GM23248 (cell line): Measurements from ENCODE around the gene CARD10. TPM values are rescaled to one million over a fixed set of nuclear protein-coding genes. Genes with fewer than 3 reads are reported as not detected.

ENCODE experiments used
- DNase-seq: peaks from one replicate; pipeline ENCODE4 v3.0.0-alpha.2; 2015
- H2AFZ ChIP-seq: fragments of 200-600 bp; sonication (generic); 2 replicates; pipeline ENCODE4 v1.6.1; 2016; ENCODE audit warnings: antibody characterized with exemption
- H3F3A ChIP-seq: fragments of 200-600 bp; sonication (generic); 2 replicates; pipeline ENCODE4 v1.6.1; 2016; ENCODE audit warnings: mild to moderate bottlenecking, antibody characterized with exemption, mixed run types; ENCODE audit not compliant: insufficient read depth
- H3K27ac ChIP-seq: fragments of 200-600 bp; sonication (generic); 2 replicates; pipeline ENCODE4 v1.5.1; 2016; ENCODE audit warnings: mild to moderate bottlenecking
- H3K27me3 ChIP-seq: fragments of 200-600 bp; sonication (generic); replicated peaks from 2 replicates; pipeline ENCODE4 v1.6.1; 2016; ENCODE audit warnings: mild to moderate bottlenecking; ENCODE audit not compliant: insufficient read depth
- H3K36me3 ChIP-seq: fragments of 200-600 bp; sonication (generic); 2 replicates; pipeline ENCODE4 v1.6.1; 2016; ENCODE audit warnings: low read depth, mild to moderate bottlenecking
- H3K4me1 ChIP-seq: fragments of 200-600 bp; sonication (generic); 2 replicates; pipeline ENCODE4 v1.6.1; 2016; ENCODE audit warnings: mild to moderate bottlenecking; ENCODE audit not compliant: insufficient read depth
- H3K4me2 ChIP-seq: fragments of 200-600 bp; sonication (generic); one replicate; pipeline ENCODE4 v1.6.1; 2016; ENCODE audit warnings: mild to moderate bottlenecking; ENCODE audit not compliant: unreplicated experiment
- H3K4me3 ChIP-seq: fragments of 200-600 bp; sonication (generic); 2 replicates; pipeline ENCODE4 v1.5.1; 2016; ENCODE audit warnings: mild to moderate bottlenecking
- H3K79me2 ChIP-seq: fragments of 200-600 bp; sonication (generic); 2 replicates; pipeline ENCODE4 v1.6.1; 2016; ENCODE audit warnings: mild to moderate bottlenecking; ENCODE audit not compliant: insufficient read depth
- H3K9ac ChIP-seq: fragments of 200-600 bp; sonication (generic); 2 replicates; pipeline ENCODE4 v1.6.1; 2016; ENCODE audit warnings: mild to moderate bottlenecking
- H3K9me2 ChIP-seq: fragments of 200-600 bp; sonication (generic); 2 replicates; pipeline ENCODE4 v1.6.1; 2016; ENCODE audit warnings: mixed run types, mild to moderate bottlenecking, moderate library complexity; ENCODE audit not compliant: insufficient read depth
- H3K9me3 ChIP-seq: fragments of 200-600 bp; sonication (generic); one replicate; pipeline ENCODE4 v1.6.1; 2017; ENCODE audit warnings: low read depth
- H4K20me1 ChIP-seq: fragments of 200-600 bp; sonication (generic); 2 replicates; pipeline ENCODE4 v1.6.0; 2016; ENCODE audit not compliant: insufficient read depth
- EZH2 ChIP-seq: fragments of 200-600 bp; sonication (generic); IDR thresholded peaks from 2 replicates; pipeline ENCODE4 v1.6.1; 2018; ENCODE audit warnings: antibody characterized with exemption, mild to moderate bottlenecking; ENCODE audit not compliant: insufficient read depth, poor library complexity, severe bottlenecking
- EZH2phosphoT487 ChIP-seq: fragments of 200-600 bp; sonication (generic); IDR thresholded peaks from 2 replicates; pipeline ENCODE4 v1.6.1; 2018; ENCODE audit warnings: antibody characterized with exemption, moderate library complexity, mild to moderate bottlenecking, low read depth; ENCODE audit not compliant: insufficient read depth
- WGBS, 2 experiments: methylation state at CpG; one replicate each; pipeline ENCODE4 v1.1.6; 2015 to 2017; ENCODE audit warnings: low lambda C conversion rate in 2 of 2, low coverage in 1 of 2; ENCODE audit errors: missing lambda C conversion rate in 2 of 2; 5-methylcytosine and 5-hydroxymethylcytosine counted together
- in situ Hi-C: fragments of 300-500 bp; cut with MboI; formaldehyde crosslinking; loops from 2 replicates; pipeline ENCODE4 v1.15.0; 2020
- polyA plus RNA-seq: library from polyadenylated mRNA; unstranded; fragments of >200 nt; fragmentation: Nextera tagmentation; extraction: Ambion mirVana; gene quantifications from 2 replicates; pipeline ENCODE4 v1.2.1, GENCODE V29; 2016
- total RNA-seq: library from RNA; depleted of rRNA; stranded (reverse); fragments of >200 nt; shearing (Covaris generic); gene quantifications from 2 replicates; pipeline ENCODE4 v1.2.3, GENCODE V29; 2014

The CARD10 gene
- total and polyA plus RNA-seq, 2 experiments from 2014 or later, result 2.8 to 4.4 TPM

DNA sequence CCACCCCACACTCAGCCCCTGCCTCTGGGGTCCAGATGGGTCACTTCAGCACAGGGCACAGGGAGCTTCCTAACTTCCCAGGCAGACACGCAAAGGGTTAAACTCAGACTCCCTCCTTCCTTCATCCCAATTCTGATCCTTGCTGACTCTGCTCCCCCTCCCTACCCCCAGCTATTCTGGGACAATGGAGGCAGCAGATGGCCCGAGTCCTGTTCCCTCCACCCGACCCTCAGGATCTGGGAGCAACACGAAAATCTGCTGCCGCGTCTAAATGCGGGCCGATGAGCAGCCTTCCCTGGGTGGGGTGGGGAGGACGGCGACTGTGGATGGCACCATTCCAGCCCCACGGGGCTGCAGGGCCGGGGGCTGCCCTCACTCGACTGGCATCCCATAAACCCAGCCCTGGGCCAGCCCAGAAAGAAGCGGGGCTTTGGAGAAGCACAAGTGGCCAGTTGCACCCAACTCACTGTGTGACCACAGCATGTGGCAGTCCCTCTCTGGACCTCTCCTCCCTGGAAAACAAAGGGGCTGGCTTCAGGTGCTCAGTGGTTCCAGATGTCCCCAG, 51.7 kb downstream of the CARD10 start:
- Histone ChIP-seq H3K4me2 (no peak overlapping the region), H3K27ac (no peak overlapping the region), H2AFZ (no peak overlapping the region), H3K4me3 (no peak overlapping the region), H3F3A (peaks cover 8% of the 10 kb centered on the region; the same call in 1 of the 2 replicates), H3K9me3 (no peaks in the 10 kb centered on the region), H4K20me1 (no peaks in the 10 kb centered on the region), H3K79me2 (no peaks in the 10 kb centered on the region), H3K9me2 (no peaks in the 10 kb centered on the region), H3K27me3 (peaks cover 66% of the 10 kb centered on the region), H3K9ac (no peak overlapping the region), H3K36me3 (no peaks in the 10 kb centered on the region), H3K4me1 (no peaks in the 10 kb centered on the region)
- 11 to 18% methylated on average over 14 of the region's 14 CpGs for WGBS, 2 experiments
- DNase-seq, result no peak
- in situ Hi-C loops, result no loop called here
- TF ChIP-seq EZH2phosphoT487 (no peak), EZH2 (no peak)

DNA sequence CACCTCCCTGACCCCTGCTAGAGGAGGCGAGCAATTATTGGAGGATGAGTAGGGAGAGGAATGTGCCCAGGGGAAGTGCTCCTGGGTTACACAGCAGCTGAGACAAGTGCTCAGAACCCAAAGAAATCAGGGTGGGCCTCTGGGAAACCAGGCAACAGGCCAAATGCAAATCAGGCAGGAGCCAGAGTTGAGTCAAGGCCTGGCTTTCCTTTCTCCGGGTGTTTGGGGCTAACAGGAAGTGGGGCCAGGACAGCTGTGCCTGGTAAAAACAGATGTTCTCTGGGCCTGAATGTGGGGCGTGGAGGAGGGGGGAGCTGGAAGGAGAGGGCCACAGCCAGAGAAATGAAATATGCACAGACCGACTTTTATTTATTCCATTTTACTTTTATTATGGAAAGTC, 55.0 kb downstream of the CARD10 start:
- H3K36me3 ChIP-seq, result no peaks in the 10 kb centered on the region
- H3K4me3 ChIP-seq, result no peak overlapping the region
- H3K9me2 ChIP-seq, result no peaks in the 10 kb centered on the region
- H3K9ac ChIP-seq, result no peak overlapping the region
- no peak overlapping the region for H3K27ac ChIP-seq
- in situ Hi-C loops, result no loop called here
- no peak for TF ChIP-seq EZH2
- TF ChIP-seq EZH2phosphoT487, result no peak
- H2AFZ ChIP-seq, result no peak overlapping the region
- no peaks in the 10 kb centered on the region for H3K4me1 ChIP-seq
- no peak overlapping the region for H3K4me2 ChIP-seq
- 28 to 30% methylated on average over 4 of the region's 4 CpGs for WGBS, 2 experiments
- H3K9me3 ChIP-seq, result no peaks in the 10 kb centered on the region
- DNase-seq, result no peak
- peaks cover 54% of the 10 kb centered on the region for H3K27me3 ChIP-seq
- no peaks in the 10 kb centered on the region for H3K79me2 ChIP-seq
- H3F3A ChIP-seq, result no peaks in the 10 kb centered on the region
- H4K20me1 ChIP-seq, result no peaks in the 10 kb centered on the region

DNA sequence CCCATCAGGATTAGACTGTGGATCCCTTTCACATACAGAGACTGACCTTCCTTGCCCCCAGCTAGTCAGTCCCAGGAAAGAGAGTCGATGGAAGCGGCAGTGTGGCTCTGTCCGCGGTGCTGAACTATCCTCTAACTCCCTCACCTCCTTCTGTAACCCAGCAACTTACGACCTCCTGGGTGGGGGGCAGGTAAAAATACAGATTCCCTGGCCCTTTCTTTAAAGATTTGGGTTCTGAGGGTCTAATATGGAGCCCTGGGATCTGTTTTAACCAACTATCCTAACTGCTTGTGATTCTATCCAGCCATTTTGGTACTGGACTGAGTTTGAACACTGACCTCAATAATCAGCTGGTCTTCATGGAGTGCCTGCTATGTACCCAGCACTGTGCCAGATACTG, 56.2 kb downstream of the CARD10 start:
- in situ Hi-C loops, result no loop called here
- Histone ChIP-seq H3F3A (no peaks in the 10 kb centered on the region), H2AFZ (no peak overlapping the region), H3K4me3 (no peak overlapping the region), H3K9ac (no peak overlapping the region), H3K9me3 (no peaks in the 10 kb centered on the region), H4K20me1 (no peaks in the 10 kb centered on the region), H3K79me2 (no peaks in the 10 kb centered on the region), H3K36me3 (no peaks in the 10 kb centered on the region), H3K27me3 (peaks cover 49% of the 10 kb centered on the region), H3K9me2 (no peaks in the 10 kb centered on the region), H3K27ac (no peak overlapping the region), H3K4me1 (no peaks in the 10 kb centered on the region), H3K4me2 (no peak overlapping the region)
- DNase-seq, result peak; percentile 64
- WGBS, 2 experiments, result 5 to 7% methylated on average over 5 of the region's 5 CpGs
- TF ChIP-seq EZH2phosphoT487 (no peak), EZH2 (no peak)

DNA sequence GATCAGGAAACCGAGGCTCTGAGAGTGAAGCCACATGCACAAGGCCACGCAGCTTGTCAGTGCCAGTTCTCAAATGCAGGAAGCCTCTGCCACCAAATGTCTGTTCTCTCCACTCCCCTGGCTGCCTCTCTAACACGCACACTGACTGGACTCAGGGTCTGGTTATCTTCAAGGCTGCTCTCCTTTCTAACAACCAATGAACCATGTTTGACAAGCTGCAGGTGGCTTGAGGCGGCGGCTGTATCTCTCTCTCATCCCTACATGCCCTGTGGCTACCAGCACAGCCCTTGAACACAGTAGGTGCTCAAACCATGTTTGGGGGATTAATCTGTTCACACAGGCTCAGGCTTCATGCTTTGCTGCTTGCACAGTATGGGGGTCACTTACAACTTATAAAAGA, 56.8 kb downstream of the CARD10 start:
- in situ Hi-C loops, result no loop called here
- H3F3A ChIP-seq, result no peaks in the 10 kb centered on the region
- WGBS, 2 experiments, result 15 to 24% methylated on average over 5 of the region's 5 CpGs

DNA sequence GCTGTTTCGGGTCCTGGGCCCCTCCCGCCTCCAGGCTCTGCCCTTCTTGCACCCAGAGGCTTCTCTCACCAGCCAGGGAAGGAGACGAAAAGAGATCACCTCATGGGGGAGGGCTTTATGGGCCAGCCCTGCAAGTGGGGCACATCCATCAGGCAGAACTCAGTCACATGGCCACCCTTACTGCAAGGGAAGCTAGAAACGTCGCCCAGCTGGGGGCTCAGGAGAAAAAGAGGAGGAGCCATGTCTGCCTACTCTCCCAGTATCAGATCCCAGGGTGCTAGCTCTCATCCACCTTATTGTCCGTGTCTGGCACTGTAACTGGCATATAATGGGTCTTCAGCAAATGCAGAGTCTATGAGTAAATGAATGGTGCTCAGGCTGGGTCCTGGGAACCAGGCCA, 57.3 kb downstream of the CARD10 start:
- TF ChIP-seq EZH2 (no peak), EZH2phosphoT487 (no peak)
- whole genome bisulfite sequencing, 2 experiments, result 31 to 32% methylated on average over 6 of the region's 6 CpGs

More for the DNA sequence above, 56.8 kb downstream of the CARD10 start:
- no peak overlapping the region for H2AFZ ChIP-seq
- DNase-seq, result no peak
- no peaks in the 10 kb centered on the region for H3K9me2 ChIP-seq
- no peaks in the 10 kb centered on the region for H3K4me1 ChIP-seq
- no peak overlapping the region for H3K9ac ChIP-seq
- no peak overlapping the region for H3K4me2 ChIP-seq
- H3K79me2 ChIP-seq, result no peaks in the 10 kb centered on the region
- peaks cover 43% of the 10 kb centered on the region for H3K27me3 ChIP-seq
- H3K27ac ChIP-seq, result no peak overlapping the region
- H3K9me3 ChIP-seq, result no peaks in the 10 kb centered on the region
- no peaks in the 10 kb centered on the region for H4K20me1 ChIP-seq
- H3K36me3 ChIP-seq, result no peaks in the 10 kb centered on the region
- no peak overlapping the region for H3K4me3 ChIP-seq
- no peak for TF ChIP-seq EZH2
- TF ChIP-seq EZH2phosphoT487, result no peak

More for the DNA sequence above, 57.3 kb downstream of the CARD10 start:
- Histone ChIP-seq H3K9me3 (no peaks in the 10 kb centered on the region), H4K20me1 (no peaks in the 10 kb centered on the region), H3F3A (no peaks in the 10 kb centered on the region), H3K9me2 (no peaks in the 10 kb centered on the region), H3K27ac (no peak overlapping the region), H3K4me3 (no peak overlapping the region), H3K9ac (no peak overlapping the region), H3K4me2 (no peak overlapping the region), H2AFZ (no peak overlapping the region), H3K4me1 (no peaks in the 10 kb centered on the region), H3K79me2 (no peaks in the 10 kb centered on the region), H3K36me3 (no peaks in the 10 kb centered on the region), H3K27me3 (peaks cover 39% of the 10 kb centered on the region)
- in situ Hi-C loops, result no loop called here
- no peak for DNase-seq
